HepG2 (cell line): ENCODE results near the gene TPI1. TPM values are rescaled to one million over a fixed set of nuclear protein-coding genes. Genes with fewer than 3 reads are reported as not detected.

ENCODE experiments used
- ARNTL ChIP-seq: sonication (generic); formaldehyde crosslinking; IDR thresholded peaks from 2 replicates; pipeline ENCODE4 v1.4.0; 2020; ENCODE audit warnings: mild to moderate bottlenecking, missing genetic modification reagents
- KAT2B ChIP-seq: fragments of 150-350 bp; IDR thresholded peaks from 2 replicates; pipeline ENCODE4 v1.6.1; 2014; ENCODE audit warnings: low read depth, low read length, borderline replicate concordance
- NFE2L1 ChIP-seq: sonication (generic); formaldehyde crosslinking; IDR thresholded peaks from 2 replicates; pipeline ENCODE4 v1.4.0; 2020; ENCODE audit warnings: missing genetic modification reagents, mild to moderate bottlenecking, borderline replicate concordance
- RARG ChIP-seq: sonication (generic); formaldehyde crosslinking; IDR thresholded peaks from 2 replicates; pipeline ENCODE4 v1.4.0; 2020; ENCODE audit warnings: low read depth, mild to moderate bottlenecking, missing genetic modification reagents
- RBAK ChIP-seq: sonication (generic); formaldehyde crosslinking; IDR thresholded peaks from 2 replicates; pipeline ENCODE4 v1.5.1; 2020; ENCODE audit warnings: mild to moderate bottlenecking, missing genetic modification reagents
- SIX1 ChIP-seq: sonication (generic); formaldehyde crosslinking; IDR thresholded peaks from 2 replicates; pipeline ENCODE4 v1.4.0; 2020; ENCODE audit warnings: missing genetic modification reagents, borderline replicate concordance
- SRY ChIP-seq: sonication (generic); formaldehyde crosslinking; IDR thresholded peaks from 2 replicates; pipeline ENCODE4 v1.8.0; 2022; ENCODE audit warnings: mild to moderate bottlenecking, missing genetic modification reagents
- U2AF2 ChIP-seq: fragments of 200-400 bp; formaldehyde crosslinking; IDR thresholded peaks from 2 replicates; pipeline ENCODE4 v1.6.1; 2017; ENCODE audit warnings: low read depth, mild to moderate bottlenecking, low read length
- ZBTB38 ChIP-seq: sonication (generic); formaldehyde crosslinking; IDR thresholded peaks from 2 replicates; pipeline ENCODE4 v1.5.1; 2020; ENCODE audit warnings: mild to moderate bottlenecking, missing genetic modification reagents
- ZNF225 ChIP-seq: sonication (generic); formaldehyde crosslinking; IDR thresholded peaks from 2 replicates; pipeline ENCODE4 v1.4.0; 2020; ENCODE audit warnings: mild to moderate bottlenecking, missing genetic modification reagents
- ZNF432 ChIP-seq: sonication (generic); formaldehyde crosslinking; IDR thresholded peaks from 2 replicates; pipeline ENCODE4 v1.5.0; 2020; ENCODE audit warnings: missing genetic modification reagents, mild to moderate bottlenecking, borderline replicate concordance
- ZSCAN30 ChIP-seq: sonication (generic); formaldehyde crosslinking; IDR thresholded peaks from 2 replicates; pipeline ENCODE4 v1.5.0; 2020; ENCODE audit warnings: mild to moderate bottlenecking, missing genetic modification reagents
- polyA plus RNA-seq, 8 experiments: library from polyadenylated mRNA; depleted of rRNA in 3 of 8; stranded (reverse) in 7 of 8; unstranded in 1 of 8; fragments of >200 nt; fragmentation: Illumina TruSeq in 4 of 8; extraction: Trizol in 4 of 8; gene quantifications; 2 replicates each; pipeline versions ENCODE4 v1.2.1 to v1.2.3, GENCODE V29; 2011 to 2016; ENCODE audit warnings: low read depth in 4 of 8, missing spikeins in 1 of 8, mixed read lengths in 1 of 8; ENCODE audit not compliant: insufficient read depth in 1 of 8
- total RNA-seq, 5 experiments: library from RNA; depleted of rRNA; stranded (reverse); fragments of >200 nt; fragmentation: Illumina TruSeq; extraction: Trizol; gene quantifications; 2 replicates each; pipeline ENCODE4 v1.2.3, GENCODE V29; 2016; ENCODE audit warnings: low read depth in 1 of 5
- TF ChIP-seq, protein P1 (sequence below): sonication (generic); formaldehyde crosslinking; IDR thresholded peaks from 2 replicates; pipeline ENCODE4 v1.4.0; 2020; ENCODE audit warnings: missing genetic modification reagents, mild to moderate bottlenecking, borderline replicate concordance
- TF ChIP-seq, protein P2 (sequence below): fragments of 450-650 bp; IDR thresholded peaks from 2 replicates; pipeline ENCODE4 v1.6.1; 2016
- TF ChIP-seq, protein P3 (sequence below): IDR thresholded peaks from 2 replicates; pipeline ENCODE4 v1.6.1; 2012; ENCODE audit warnings: low read depth, low read length, improper control_type of control experiment

TPI1 gene
- total and polyA plus RNA-seq, 2 of the 13 experiments (the other 11 are each of a cell fraction or from before 2014, with no cell fraction given): 945 to 2,535 TPM

DNA sequence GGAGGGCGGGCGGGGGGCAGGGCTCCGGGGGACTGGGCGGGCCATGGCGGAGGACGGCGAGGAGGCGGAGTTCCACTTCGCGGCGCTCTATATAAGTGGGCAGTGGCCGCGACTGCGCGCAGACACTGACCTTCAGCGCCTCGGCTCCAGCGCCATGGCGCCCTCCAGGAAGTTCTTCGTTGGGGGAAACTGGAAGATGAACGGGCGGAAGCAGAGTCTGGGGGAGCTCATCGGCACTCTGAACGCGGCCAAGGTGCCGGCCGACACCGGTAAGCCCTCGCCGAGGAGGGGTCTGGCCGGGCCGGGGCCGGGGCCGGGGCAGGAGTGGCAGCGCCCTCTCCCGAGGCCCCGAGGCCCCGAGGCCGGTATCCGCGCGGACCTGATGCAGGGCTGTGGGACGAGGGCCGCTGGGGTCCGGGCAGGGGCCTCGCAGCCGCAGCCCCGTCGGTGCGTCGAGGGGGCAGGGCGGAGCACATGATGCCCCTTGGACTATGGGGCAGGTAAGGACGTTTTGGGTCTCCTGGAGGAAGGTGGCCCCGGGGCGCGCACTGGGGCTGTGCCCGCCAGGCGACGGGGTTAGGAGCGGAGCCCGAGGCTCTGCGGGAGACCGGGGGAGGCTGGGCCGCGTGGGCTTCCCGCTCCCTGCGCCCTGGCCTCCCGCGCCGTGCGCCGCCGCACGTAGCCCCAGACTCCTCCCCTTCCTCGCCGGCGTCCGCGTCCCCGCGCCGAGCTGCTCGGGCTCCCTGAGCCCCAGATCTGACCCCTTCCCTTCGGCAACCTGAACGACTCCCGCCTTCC lies at the start of gene TPI1 (continued):
- TF ChIP-seq, protein P1, sequence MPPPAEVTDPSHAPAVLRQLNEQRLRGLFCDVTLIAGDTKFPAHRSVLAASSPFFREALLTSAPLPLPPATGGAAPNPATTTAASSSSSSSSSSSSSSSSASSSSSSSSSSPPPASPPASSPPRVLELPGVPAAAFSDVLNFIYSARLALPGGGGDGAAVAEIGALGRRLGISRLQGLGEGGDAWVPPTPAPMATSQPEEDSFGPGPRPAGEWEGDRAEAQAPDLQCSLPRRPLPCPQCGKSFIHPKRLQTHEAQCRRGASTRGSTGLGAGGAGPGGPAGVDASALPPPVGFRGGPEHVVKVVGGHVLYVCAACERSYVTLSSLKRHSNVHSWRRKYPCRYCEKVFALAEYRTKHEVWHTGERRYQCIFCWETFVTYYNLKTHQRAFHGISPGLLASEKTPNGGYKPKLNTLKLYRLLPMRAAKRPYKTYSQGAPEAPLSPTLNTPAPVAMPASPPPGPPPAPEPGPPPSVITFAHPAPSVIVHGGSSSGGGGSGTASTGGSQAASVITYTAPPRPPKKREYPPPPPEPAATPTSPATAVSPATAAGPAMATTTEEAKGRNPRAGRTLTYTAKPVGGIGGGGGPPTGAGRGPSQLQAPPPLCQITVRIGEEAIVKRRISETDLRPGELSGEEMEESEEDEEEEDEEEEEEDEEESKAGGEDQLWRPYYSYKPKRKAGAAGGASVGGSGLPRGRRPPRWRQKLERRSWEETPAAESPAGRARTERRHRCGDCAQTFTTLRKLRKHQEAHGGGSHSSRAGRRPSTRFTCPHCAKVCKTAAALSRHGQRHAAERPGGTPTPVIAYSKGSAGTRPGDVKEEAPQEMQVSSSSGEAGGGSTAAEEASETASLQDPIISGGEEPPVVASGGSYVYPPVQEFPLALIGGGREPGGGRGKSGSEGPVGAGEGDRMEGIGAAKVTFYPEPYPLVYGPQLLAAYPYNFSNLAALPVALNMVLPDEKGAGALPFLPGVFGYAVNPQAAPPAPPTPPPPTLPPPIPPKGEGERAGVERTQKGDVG: no peak
- TF ChIP-seq SIX1 (CRISPR knock-in tag): no peak
- TF ChIP-seq ZSCAN30 (CRISPR knock-in tag): no peak
- TF ChIP-seq NFE2L1 (CRISPR knock-in tag): no peak
- TF ChIP-seq RBAK (CRISPR knock-in tag): no peak
- no peak; the same call in 1 of the 2 replicates for TF ChIP-seq ARNTL (CRISPR knock-in tag)
- no peak for TF ChIP-seq ZNF432 (CRISPR knock-in tag)
- TF ChIP-seq, protein P2, sequence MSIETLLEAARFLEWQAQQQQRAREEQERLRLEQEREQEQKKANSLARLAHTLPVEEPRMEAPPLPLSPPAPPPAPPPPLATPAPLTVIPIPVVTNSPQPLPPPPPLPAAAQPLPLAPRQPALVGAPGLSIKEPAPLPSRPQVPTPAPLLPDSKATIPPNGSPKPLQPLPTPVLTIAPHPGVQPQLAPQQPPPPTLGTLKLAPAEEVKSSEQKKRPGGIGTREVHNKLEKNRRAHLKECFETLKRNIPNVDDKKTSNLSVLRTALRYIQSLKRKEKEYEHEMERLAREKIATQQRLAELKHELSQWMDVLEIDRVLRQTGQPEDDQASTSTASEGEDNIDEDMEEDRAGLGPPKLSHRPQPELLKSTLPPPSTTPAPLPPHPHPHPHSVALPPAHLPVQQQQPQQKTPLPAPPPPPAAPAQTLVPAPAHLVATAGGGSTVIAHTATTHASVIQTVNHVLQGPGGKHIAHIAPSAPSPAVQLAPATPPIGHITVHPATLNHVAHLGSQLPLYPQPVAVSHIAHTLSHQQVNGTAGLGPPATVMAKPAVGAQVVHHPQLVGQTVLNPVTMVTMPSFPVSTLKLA: no peak
- no peak; the same call in 1 of the 2 replicates for TF ChIP-seq ZBTB38 (CRISPR knock-in tag)
- no peak for TF ChIP-seq KAT2B
- TF ChIP-seq SRY: peak; percentile 80
- TF ChIP-seq ZNF225 (CRISPR knock-in tag): 0 out of 2 replicates have a peak, but pooled peaks have one; percentile 10
- no peak for TF ChIP-seq RARG (CRISPR knock-in tag)
- TF ChIP-seq U2AF2: no peak
- TF ChIP-seq, protein P3, sequence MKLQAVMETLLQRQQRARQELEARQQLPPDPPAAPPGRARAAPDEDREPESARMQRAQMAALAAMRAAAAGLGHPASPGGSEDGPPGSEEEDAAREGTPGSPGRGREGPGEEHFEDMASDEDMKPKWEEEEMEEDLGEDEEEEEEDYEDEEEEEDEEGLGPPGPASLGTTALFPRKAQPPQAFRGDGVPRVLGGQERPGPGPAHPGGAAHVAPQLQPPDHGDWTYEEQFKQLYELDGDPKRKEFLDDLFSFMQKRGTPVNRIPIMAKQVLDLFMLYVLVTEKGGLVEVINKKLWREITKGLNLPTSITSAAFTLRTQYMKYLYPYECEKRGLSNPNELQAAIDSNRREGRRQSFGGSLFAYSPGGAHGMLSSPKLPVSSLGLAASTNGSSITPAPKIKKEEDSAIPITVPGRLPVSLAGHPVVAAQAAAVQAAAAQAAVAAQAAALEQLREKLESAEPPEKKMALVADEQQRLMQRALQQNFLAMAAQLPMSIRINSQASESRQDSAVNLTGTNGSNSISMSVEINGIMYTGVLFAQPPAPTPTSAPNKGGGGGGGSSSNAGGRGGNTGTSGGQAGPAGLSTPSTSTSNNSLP: no peak
